Measurements from ENCODE around the gene DRC1.

The DRC1 gene

DNA sequence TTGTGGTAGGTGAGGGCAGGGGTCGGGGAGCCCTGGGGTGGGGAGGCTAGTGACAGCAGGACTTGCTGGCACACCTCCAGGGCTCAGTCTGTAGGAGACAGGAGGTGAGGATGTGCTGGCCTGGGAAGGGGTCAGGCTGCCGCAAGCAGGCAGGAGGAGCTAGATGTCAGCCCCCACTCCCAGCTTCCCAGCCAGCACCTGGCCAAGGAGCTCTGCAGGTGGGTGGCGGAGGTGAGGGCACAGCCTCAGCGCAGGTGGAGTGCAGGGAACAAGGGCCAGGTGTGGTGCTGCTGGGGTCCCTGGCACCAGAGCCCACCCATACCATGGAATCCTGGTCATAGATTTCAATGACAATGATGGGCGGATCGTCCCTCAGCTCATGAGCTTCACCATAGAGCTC is 73.3 kb downstream of the DRC1 start:
- TF ChIP-seq, protein P1, sequence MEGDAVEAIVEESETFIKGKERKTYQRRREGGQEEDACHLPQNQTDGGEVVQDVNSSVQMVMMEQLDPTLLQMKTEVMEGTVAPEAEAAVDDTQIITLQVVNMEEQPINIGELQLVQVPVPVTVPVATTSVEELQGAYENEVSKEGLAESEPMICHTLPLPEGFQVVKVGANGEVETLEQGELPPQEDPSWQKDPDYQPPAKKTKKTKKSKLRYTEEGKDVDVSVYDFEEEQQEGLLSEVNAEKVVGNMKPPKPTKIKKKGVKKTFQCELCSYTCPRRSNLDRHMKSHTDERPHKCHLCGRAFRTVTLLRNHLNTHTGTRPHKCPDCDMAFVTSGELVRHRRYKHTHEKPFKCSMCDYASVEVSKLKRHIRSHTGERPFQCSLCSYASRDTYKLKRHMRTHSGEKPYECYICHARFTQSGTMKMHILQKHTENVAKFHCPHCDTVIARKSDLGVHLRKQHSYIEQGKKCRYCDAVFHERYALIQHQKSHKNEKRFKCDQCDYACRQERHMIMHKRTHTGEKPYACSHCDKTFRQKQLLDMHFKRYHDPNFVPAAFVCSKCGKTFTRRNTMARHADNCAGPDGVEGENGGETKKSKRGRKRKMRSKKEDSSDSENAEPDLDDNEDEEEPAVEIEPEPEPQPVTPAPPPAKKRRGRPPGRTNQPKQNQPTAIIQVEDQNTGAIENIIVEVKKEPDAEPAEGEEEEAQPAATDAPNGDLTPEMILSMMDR (IDR thresholded peaks at IDR 0.05), result no peak

DNA sequence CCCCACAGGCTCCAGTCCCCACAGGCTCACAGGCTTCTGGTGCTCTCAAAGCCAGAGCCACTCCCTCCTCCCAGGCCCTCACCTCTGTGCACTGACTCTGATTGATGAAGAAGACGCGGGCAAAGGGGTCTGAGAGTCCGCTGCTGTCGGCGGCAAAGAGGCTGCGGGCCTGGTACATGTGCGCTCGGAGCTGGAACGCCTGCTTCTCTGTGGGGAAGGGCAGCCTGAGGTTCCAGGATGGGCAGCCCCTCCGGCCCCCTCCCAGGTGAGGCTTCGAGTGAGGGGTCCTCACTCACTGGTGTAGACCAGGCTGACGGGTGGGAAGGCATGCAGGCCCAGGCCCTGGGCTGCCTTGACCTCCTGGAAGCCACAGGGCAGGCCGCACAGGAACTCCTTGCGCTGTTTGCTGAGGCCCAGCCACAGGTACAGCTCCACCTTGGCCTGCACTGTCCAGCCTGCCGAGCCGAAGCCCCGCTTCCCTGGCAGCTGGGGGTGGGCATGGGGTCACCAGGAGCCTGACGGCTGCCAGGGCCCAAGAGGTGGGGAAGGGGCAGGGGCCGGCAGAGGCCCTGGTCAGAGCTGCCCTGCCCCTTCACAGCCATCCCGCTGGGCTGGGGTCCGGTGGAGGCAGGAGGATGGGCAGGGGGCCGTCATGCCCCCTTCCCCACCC is 74.2 kb downstream of the DRC1 start:
- TF ChIP-seq, protein P1 (IDR thresholded peaks at IDR 0.05), result no peak

DNA sequence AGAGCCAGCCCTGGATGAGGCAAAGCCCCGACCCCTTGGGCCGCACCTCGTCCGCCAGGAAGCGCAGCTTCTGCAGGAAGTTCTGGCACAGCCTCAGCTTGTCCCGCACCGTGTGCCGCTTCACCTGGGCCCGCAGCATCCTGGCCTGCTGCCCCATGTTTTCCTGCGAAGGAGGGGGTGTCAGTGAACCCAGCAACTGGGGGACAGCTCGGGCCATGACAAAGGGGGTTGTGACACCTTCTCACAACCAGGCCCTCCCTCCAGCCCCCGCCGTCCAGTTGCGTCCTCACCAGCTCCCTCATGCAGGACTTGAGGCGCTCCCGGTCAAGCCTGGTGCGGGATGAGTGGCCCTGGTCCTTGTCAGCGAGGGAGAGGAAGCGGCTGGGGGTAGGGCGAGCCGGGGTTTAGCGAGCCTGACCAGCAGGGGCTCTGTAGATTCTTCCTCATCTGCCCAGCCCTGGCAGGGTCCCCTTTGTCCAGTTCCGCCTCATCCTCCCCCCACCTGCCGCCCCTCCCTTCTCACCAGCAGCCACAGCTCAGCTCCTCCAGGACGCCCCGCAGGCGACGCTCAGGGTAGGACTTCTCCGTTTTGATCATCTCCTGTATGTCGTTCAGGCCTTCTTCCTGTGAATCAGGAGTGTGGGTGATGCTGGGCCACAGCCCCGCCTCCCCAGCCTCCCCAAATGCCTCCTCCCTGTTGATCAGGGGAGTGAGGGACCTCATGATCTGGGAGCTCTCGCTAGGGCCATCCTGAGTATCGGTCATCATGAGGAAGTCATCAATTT is 75.6 kb downstream of the DRC1 start:
- TF ChIP-seq, protein P1 (IDR thresholded peaks at IDR 0.05), result no peak

DNA sequence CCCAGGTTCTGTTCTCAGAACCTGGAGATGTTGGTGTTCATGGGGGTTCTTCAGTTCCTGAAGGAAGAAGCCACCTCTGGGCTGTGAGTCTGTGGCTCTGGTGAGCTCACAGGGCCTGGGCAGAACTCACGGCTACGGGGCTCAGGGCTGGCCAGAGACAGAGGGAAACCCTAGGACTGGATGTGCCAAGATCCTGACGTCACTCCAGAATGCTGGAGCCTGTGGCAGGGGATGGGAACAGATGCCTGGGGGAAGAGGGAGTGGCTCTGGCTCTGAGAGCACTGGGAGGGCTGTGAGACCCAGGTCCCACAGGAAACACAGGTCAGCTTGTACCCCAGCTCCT is 76.2 kb downstream of the DRC1 start, which contains the start of gene OTOF:
Gene OTOF, minus strand, starts transcription at position 214 of the 343 bp plus-strand sequence.
- TF ChIP-seq, protein P1 (IDR thresholded peaks at IDR 0.05), result no peak

DNA sequence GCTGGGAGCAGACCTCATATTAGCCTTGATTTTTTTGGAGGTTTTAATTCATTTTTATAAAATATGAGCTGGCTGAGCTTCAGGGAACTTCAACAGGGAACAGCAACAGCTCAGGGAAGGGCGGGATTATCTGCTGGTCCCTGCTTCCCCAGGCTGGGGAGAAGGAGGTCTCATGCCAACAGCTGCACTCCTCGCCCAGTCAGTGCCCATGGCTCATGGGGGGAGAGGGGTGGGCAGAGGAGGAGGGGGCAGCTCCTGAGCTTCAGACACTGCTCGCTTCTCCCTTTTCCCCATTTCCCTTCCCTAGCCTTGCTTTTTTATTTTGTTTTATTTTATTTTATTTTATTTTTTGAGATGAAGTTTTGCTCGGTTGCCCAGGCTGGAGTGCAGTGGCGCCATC is 76.6 kb downstream of the DRC1 start:
- TF ChIP-seq, protein P1 (IDR thresholded peaks at IDR 0.05), result no peak

DNA sequence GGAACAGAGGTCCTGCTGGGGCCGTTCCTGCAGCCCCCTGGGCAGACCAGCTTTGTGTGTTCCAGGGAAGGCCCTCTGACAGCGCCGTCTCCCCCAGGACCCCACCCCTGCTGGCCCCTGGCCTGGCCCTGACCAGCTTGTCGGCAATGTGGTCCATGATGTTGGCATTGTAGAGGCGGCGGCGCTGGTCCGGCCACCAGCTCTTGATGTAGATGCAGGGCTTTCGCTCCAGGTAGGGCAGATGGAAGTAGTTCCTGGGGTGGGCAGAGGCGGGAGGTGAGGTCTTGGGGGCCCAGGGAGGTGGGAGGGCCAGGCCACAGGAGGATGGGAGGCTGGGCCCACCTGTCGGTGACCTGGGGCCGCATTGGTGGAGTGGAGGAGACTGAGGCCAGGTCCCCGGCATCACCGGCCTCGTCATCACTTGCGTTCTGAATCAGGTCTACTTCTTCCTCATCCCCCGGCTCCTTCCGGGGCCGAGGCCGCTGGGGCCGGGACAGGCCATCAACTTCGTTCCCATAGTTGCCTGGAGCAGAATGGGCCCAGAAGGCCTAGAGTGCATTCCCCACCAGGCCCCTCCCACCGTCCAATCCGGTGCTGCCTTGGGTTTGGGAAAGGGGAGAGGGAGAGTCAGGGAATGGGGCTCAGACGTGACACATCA is 77.5 kb downstream of the DRC1 start:
- TF ChIP-seq, protein P1 (IDR thresholded peaks at IDR 0.05), result no peak

DNA sequence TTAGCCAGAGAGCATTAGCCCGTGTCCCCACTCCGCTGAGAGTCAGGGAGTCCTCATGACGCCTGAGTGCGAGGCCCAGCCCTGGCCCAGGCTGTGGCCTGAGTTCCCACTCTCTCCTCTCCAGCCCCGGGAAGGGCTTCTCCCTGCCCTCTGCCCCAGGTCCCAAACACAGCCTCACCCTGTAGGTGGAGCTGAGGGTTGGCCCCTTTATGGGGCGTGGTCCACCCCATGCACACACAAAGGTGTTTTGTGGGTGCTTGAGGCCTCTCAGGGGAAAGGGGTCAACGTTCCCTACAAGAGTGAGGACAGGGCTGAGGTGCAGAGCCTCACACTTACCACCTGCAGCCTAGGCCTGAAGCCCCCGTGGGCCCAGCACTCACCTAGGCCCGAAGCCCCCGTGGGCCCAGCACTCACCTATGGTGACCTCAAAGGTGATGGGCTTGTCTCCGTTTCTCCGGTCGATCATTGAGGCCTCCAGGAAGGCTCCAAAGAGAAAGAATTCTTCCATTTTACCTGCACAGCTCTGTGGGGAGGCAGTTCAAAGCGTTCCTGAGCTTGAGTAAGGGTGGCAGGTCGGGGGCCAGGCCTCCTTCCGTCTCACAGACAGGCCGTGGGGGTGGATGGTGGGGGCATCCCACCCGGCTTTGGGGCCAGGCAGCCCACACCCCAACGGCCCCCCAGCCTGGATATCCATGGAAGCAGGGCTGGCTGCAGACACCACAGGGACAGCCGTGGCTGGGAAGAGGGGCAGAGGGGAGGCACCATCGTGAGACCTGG is 78.3 kb downstream of the DRC1 start:
- TF ChIP-seq, protein P1 (IDR thresholded peaks at IDR 0.05), result no peak

Data from LNCAP (cell line).